ENCODE results near the gene YWHAE.

DNA sequence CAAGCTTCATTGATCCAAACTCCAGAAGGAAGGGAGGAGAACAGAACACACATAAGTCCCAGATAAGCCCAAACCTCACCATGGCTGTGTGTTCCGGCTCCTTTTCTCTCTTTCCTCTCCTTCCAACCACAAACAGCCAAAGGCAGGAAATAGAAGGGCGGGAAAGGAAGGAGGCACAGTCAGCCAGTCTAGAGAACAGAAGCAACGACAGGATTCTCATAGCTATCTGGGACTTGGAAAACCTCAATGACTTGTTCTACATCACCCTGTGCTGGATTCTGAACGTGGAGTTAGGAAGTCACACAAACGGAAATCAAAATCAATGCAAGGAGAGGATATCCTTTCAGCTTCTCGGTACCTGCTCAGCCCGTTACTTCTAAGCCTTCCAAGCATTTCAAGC is 47.0 kb upstream of the YWHAE start:
- no peak for TF ChIP-seq POLR2A (IDR thresholded peaks at IDR 0.05)
- TF ChIP-seq, protein P1, sequence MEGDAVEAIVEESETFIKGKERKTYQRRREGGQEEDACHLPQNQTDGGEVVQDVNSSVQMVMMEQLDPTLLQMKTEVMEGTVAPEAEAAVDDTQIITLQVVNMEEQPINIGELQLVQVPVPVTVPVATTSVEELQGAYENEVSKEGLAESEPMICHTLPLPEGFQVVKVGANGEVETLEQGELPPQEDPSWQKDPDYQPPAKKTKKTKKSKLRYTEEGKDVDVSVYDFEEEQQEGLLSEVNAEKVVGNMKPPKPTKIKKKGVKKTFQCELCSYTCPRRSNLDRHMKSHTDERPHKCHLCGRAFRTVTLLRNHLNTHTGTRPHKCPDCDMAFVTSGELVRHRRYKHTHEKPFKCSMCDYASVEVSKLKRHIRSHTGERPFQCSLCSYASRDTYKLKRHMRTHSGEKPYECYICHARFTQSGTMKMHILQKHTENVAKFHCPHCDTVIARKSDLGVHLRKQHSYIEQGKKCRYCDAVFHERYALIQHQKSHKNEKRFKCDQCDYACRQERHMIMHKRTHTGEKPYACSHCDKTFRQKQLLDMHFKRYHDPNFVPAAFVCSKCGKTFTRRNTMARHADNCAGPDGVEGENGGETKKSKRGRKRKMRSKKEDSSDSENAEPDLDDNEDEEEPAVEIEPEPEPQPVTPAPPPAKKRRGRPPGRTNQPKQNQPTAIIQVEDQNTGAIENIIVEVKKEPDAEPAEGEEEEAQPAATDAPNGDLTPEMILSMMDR (IDR thresholded peaks at IDR 0.05) = no peak
